Mucosa of gallbladder (tissue), 1 donor: ENCODE results near the gene PTPRN2. TPM values are rescaled to one million over a fixed set of nuclear protein-coding genes. Genes with fewer than 3 reads are reported as not detected.

Experiments
- DNase-seq: peaks from one replicate; pipeline ENCODE4 v3.0.0-alpha.2; 2020; ENCODE audit warnings: low spot score
- total RNA-seq: library from RNA; stranded (reverse); gene quantifications from one replicate; pipeline ENCODE4 v1.2.1, GENCODE V29; 2021
- donor health status: DM: no; HTN: no; CAD: no.

Gene PTPRN2
- total RNA-seq, 1 donor from 2014 or later: 11.9 TPM

DNA sequence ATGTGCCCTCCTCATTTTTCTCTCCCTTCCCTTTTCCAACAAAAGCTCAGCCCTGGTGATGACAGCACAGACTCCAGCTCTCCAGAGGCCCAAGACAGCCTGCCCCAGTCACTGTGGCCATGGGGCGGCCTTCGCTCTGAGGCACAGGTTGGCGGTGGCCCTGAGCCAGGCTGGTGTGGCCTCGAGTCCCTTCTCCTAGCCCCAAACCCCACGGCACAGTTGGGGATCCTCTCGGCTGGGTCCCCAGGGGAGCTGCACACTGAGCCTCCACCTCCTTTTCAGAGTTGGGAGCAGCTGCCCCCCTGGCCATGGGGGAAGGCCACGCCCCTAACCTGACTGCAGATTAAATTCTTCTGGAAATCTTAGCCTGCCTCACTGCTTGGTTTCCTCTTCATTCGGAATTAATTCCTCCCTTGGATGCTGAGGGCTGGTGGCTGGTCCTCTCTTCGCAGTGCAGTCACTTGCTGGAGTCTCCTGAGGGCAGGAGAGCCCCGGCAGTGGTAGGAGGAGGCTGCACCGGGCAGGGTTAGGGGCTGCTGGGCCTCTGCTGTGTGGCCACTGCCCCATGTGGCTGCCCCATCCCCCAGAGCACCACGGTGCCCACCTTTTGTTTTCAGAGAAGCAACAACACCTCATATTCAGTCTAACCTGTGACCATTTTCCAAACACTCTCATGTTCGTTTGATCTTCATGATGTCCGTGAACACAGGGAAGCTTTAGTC lies 824.2 kb downstream of the PTPRN2 start:
- no peak for DNase-seq

DNA sequence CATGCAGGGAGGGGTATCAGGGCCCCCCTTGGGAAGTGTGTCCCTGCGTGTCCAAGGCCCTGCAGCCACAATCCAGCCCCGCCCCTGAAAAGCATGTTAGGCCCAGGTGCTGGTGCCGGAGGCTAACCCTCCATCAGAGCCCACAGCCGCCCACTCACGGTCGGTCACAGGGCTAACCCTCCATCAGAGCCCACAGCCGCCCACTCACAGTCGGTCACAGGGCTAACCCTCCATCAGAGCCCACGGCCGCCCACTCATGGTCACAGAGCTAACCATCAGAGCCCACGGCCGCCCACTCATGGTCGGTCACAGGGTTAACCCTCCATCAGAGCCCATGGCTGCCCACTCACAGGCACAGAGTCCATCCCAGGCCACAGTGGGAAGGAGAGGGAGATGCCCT lies 824.8 kb downstream of the PTPRN2 start:
- no peak for DNase-seq

DNA sequence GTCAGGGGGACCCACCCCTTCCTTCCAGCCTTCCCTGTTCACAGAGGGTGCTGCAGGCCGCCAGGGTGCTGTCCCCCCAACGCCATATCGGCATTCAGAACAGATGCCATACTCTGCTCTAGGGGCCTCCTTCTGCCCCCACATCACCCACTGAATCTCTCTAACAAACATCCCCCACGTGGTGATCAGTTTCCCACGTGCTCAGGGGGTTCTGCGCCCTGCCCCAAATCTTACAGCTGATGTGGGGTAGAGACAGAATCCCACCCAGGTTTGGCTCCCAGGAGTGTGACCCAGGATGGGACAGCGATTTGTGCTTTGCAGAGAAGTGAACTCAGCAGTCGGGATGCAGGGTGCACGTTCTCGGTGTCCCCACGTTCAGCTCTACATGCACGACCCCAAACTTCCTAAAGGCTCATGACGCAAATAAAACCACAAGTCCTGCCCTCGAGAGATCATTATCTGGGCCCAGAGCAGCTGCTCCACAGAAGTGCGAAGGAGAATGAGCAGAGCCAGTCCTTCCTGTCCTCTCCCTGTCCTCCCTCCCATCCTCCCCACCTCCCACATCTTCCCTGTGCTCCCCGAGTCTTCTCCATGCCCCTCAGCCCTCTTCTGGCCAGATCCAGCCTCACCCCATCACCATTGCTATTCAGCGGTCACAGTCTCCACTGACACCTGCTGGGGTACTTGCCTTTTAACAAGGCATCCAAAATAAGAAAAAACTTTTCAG lies 827.5 kb downstream of the PTPRN2 start:
- no peak for DNase-seq

DNA sequence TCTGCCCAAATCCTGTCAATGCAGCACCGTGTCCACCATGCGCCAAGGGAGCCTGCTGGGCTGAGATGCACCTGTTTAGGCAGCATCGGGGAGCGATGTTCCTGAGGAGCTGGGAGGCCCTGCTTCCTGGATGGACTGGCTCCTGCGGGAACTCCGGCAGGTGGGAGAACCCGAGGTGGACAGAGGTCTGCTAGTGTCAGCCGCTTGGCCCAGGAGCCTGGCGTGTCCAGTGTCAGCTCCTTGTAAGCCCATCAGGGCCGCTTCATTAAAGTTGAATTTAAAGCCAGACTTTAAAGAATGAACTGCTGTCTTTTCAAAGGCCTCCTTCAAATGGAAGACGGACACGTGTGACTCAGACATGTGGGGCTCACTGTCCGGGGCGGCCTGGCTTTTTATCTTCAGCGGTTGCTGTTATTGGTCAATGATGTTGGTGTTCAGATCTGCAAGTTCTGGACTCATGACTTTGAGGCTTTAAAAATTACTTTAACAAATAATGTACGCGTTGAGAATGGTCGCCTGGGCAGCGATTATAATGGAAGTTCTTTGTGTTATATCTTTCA lies 828.3 kb downstream of the PTPRN2 start:
- DNase-seq: no peak

DNA sequence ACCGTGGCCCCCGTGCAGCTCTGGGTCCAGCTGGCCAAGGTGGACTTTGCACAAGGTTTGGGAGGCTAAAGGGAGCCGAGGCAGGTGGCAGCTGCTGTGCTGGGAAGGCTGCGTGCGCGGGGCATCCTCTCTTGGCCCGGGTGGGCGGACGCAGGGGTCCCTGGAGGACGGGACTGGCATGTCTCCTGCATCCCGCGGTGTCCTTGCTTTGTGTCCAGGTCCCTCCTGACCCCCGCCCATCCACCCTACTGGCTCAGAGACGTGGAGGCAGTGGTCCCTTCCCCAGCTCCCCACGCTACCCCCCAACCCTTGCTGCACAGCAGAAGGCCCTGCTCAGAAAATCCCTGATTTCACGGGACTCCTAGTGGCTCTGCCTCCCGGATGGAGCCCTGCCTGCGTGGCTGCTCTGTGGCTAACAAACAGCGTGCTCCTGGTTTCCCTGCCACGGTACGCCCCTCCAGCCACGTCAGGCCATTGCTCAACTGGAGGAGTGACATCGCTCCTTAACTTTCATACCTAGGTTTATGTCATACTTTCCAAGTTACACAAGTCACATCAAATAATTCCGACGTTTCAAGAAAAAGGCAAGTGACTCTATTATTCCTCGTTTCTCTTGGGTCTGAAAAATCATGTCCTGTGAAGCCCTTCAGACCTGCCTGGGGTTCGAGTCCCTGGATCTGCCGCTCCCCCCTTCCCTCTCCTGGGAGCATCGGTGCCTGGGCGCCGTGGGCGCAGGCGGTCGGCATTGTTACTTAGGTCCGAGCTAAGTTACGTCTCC lies 829.0 kb downstream of the PTPRN2 start:
- DNase-seq: no peak

DNA sequence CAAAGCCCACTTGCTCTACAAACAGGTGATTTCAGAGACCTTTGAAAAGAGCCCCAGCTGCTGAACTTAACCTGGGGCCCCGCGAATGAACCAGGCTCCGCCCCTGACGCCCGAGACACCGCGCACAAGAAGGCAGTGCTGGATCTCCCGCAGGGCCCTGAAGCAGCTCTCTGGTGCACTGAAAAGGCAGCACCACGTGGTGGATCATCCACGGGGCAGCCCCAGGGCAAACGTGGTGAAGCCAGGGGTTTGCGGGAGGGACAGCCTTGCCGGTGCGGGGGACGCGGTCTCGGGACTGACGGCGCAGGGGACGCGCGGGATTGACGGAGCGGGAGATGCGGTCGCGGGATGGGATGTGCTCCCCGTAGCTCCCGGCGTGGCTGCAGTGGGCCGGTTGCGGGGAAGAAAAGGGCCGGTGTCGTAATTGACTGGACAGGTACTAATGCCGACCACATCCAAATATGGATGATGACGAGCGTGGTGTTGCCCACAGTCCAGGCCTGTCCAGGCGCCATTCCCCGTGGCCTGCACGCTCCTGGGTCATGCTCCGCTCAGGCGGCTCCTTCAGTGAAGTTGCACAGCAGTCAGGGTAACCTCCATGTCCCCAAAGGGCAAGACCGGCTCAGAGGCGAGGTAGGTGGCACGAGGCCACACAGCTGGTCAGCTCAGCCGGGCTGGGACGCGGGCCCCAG lies 829.7 kb downstream of the PTPRN2 start:
- no peak for DNase-seq

DNA sequence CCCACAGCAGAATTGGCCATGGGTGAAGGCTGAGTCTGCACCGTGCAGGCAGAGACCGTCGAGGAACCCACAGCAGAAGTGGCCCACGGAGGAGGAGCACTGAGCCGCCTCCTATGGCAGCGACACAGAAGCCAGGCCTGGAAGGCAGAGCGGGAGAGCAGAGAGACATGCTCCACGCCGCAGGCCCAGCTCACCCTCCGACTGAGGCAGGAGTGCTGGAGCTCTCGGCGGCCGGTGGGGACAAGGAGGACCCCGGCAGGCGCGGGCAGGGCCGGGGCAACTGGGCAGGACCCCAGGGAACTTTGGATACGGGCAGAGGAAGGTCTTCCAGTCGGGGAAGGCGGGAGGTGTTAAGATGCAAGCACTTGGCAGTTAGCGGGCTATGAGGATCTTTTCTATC lies 830.4 kb downstream of the PTPRN2 start:
- DNase-seq: no peak

DNA sequence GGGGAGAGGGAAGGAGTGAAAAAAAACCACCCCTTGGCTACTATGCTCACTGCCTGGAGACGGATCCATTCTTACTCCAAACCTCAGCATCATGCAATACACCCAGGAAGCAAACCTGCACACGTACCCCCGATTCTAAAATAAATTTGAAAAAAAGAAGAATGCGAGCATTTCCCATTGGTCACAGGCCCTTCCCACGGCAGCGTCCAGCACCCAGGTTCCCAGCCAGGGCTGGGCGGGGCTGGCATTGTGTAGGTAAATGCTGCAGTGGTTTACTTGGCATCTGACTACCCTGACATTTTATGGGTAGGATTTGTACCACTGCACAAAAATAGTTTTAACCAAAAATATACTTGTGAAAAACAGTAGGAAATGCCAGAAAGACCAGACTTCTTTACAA lies 831.9 kb downstream of the PTPRN2 start:
- DNase-seq: no peak

DNA sequence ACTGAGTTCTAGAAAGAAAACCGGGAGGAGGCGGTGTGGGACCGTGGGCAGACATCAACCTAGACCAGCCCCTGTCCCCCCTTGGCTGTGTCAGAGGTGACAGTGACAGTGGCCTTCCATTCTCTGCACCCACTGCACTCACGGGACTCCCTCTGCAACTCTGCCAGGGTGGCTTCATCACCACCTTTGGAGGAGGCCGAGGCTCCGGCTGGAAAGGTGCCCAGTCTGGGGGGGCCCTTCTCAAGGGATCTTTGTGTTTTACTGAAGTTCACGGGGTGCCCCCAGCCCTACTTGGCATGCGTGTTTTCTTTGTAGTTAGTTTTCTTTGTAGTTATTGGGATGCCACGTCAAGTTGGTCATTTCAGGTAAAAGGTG lies 833.2 kb downstream of the PTPRN2 start:
- no peak for DNase-seq

DNA sequence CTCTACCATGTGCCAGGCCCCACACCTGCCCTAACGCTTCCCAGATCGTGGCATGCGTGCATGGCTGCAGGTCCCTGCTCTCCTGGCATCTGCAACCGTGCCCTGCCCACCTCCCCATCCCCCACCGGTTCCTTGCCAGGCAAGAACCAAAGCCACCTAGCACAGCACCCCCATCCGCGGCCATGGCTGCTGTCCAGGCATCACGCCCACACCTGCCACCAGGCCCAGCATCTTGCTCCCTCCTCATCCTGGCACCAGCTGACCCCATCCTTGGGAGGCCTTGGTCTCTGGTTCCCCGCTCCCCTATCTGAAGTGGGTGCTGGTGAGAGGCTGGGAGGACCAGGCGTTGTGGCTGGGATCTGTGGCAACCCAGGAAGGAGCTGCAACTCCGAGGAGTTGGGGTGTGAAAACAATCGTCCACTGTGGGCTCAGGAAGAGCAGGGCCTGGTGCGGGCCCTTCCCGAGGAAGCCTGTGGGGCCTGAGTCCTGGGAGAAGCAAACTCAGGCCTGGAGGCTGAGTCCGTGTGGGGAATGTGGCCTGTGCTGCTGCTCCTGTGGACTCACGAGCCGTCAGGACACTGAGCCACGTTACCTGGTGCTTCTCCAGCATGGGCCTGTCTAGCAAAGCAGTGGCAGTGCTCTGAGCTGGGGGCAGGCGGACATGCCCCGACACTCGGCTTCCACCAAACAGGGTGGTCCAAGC lies 833.8 kb downstream of the PTPRN2 start:
- no peak for DNase-seq

DNA sequence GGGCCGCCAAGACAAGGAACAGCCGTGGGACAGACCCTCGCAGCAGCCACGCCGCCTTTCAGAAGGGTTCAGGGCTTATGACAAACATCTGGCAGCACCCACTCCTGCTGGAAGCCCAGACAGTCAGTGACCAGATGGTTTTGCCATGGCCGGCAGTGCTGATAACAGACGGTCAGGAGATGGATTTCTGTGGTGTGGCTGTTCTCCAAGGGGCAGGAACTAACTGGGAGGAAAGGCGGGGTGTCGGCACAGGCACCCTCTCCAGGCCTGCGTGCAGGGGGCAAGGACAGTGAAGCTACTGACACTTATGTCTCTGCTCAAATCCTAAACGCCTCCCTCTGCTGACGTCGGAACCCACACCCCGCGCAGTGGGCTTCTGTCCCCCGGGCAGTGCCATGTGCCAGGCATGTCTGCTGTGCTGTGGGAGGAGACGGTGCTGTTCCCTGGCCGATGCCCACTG lies 834.8 kb downstream of the PTPRN2 start:
- peak; percentile 13 for DNase-seq

DNA sequence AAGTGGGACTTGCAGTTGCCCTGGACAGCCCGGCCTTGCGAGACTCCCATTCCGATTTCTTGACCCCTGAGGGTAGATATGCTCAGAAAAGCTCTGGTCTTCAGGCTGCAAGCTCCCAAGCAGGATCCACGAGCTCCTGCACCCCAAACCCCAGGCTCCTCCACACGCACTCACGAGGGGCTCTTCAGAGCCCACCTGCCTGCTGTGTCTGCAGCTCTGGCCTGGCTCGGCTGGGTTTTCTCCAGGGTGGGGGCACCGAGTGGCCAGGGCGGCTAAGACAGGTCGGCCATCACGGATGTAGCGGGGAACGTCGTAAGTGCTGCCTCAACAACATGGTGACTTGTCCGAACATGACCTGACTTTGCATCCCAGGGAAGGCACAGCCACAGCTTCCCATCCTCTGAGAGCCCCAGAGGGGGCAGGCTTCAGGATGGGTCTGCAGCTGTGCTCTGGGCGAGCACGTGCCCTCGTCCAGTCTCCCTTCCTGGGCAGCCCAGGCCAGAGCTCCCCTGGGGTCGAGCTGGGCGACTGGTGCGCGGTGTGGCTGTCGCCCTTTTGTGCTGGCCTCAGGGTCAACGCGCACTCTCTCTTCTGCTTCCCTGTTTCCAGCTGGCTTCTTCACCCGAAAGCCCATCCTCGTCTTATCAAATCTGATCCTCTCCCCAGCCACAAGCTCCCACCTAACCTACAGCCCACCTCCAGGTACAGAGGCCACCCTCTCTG lies 835.5 kb downstream of the PTPRN2 start:
- no peak for DNase-seq

DNA sequence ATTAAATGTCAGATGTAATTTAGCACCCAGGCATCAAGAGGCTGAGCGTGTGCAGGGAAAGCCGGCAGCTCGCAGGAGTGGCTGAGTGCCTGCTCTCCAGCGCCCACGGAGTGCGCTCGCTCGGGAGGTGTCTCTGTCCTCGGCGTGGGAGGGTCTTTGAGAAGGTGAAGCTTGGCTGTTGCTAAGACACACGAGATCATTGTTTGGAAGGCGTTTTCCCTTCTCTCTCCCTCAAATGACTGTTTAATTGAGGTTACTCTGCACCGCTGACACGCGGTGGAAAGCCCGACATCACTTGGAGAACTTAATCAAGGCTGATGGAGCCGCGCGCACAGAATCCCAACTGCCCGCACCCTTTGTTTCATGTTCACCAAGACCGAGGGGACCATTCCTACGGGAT lies 836.2 kb downstream of the PTPRN2 start:
- DNase-seq: no peak

DNA sequence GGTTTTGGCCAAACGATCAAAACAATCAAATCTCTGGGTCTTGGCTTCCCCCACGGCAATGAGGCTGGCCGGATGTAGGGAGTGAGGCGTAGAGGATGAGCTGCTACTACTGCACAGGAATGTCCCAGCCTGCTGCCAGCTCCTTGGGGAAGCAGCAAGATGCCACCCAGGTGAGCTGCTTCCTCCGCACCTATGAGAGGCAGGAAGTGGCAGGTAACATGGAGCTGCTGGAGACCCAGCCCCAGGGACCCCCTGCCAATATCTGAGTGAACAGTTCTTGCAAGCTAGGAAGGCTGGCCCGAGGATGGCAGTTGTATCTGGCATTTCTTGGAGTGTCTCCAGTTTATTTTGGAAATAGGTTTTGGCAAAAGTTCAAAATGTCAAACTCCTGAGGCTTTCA lies 837.3 kb downstream of the PTPRN2 start:
- no peak for DNase-seq

DNA sequence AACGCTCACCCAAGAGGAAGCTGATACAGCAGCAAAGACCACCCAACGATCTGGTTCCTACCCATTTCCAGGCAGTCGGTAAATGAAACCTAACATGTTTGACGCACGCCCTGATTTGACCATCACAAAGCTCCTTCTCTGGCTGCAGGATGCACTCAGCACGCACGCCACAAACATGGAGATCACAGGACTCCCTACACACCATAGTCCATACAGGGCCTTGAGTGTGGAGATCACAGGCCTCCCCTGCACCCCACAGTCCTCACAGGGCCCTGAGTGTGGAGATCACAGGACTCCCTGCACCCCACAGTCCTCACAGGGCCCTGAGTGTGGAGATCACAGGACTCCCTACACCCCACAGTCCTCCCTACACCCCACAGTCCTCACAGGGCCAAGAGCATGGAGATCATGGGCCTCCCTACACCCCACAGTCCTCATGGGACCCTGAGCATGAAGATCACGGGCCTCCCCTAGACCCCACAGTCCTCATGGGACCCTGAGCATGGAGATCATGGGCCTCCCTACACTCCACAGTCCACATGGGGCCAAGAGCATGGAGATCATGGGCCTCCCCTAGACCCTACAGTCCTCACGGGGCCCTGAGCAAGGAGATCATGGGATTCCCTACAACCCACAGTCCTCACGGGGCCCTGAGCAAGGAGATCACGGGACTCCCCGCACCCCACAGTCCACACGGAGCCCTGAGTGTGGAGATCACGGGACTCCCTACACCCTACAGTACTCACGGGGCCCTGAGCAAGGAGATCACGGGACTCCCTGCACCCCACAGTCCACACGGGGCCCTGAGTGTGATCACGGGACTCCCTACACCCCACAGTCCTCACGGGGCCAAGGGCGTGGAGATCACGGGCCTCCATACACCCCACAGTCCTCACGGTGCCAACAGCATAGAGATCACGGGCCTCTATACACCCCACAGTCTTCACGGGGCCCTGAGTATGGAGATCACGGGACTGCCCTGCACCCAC lies 841.6 kb downstream of the PTPRN2 start:
- no peak for DNase-seq

DNA sequence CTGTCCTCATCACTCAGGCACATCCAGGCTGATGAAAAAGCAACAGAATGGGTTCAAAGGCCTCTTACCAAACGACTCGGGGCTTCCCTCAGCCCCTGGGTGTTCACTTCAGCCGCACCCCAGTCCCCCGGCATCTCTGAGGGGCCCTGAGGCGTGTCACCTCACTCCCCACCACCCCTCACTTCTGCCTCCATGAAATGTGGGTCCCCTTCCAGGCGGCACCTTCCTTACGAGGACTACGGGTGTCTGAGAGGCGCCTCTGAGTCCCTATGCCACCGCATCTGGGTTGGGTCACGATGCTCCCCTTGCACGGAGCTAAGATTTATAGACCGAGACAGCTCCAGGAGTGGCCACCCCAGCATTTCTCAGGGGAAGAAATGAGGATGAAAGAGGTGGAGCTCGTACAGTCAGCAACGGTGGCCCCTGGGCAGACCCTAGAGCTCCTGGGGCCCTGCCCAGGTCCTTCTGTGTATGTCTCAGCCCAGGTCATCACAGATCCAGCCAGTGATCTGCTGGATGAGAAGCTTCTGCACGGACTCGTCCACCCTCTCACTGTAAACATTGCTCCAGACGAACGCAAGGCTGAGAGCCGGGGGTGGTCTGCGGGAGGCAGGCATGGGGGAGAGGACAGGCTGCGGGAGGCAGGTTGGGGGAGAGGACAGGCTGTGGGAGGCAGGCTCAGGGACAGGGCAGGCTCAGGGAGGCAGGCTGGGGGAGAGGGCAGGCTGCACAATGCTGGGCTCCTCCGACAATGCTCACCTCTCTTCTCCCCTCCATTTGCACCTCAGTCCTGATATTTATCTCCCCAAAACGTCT lies 842.6 kb downstream of the PTPRN2 start:
- no peak for DNase-seq

DNA sequence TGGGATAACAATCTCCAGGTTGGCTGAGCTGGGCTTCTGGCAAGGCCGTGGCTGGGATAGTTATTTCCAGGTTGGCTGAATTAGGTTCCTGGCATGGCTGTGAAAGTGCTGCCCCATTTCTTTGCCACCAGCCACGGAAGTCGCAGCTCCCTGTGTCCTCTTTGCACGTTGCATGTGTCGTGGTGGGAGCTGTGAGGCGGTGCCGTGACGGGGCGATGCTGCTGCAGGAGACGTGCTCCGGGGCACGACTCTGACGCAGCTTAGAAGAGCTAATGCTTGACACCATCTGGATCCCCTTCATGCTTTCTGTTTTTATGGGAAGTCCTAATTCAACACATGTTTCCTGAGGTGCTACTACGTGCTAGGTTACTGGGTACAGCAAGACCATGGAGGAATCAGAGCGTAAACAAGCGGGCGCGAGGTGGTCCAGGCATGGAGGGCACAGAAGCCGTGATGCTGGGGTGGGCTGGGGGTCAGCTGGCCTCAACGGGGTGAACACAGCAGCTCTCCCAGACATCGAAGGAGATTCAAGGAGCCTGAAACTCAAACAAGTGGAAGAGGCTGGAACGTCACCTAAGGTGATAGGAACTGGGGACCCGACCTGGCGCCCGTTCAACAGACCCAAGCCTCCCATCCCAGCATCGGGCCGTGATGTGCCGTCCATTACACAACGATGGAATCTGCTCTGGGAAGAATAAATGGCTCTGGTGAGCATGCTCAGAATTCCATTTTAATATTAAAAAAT lies 843.7 kb downstream of the PTPRN2 start:
- DNase-seq: no peak
